Suppressor macrophage (primary cell): ENCODE measurements around the gene SMG9.
A peak's percentile ranks its signal among the peaks of the same experiment; 100 is the strongest.

Experiments used
- DNase-seq, 4 experiments: peaks; one replicate each; pipeline ENCODE4 v3.0.0-alpha.2; 2020 to 2022

The SMG9 gene

DNA sequence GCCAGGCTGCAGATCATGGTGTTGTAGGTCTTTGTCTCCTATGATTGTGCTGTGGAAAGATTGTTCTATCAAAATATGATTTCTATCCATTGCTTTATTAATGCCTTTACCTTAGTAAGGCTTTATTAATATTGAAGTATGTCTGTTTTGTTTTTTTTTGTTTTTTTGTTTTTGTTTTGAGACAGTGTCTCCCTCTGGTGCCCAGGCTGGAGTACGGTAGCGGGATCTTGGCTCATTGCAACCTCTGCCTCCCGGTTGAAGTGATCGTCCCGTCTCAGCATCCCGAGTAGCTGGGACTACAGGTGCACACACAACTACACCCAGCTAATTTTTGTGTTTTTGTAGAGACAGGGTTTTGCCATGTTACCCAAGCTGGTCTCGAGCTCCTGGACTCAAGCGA lies 31.2 kb downstream of the SMG9 start:
- peak; percentile 30 to 63 (median 54) for DNase-seq

DNA sequence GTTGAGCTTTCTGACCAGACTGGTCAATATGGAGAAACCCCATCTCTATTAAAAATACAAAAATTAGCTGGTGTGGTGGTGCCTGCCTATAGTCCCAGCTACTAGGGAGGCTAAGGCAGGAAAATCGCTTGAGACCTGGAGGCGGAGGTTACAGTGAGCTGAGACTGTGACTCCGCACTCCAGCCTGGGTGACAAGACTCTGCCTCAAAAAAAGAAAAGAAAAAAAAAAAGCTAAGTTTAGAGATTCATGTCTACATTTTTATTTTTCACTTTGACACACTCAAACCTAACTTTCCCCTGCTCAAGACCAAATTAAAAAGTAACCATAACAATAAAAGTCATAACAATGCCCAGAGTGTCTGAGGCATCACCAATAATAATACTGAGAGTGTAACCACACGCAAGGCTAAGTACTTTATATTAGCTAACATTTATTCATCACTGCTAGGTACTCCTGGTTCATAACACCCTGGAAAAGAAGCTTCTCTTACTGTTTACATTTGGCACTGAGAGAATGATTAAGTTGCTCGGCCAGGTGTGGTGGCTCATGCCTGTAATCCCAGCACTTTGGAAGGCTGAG lies 33.2 kb downstream of the SMG9 start:
- DNase-seq: no peak

DNA sequence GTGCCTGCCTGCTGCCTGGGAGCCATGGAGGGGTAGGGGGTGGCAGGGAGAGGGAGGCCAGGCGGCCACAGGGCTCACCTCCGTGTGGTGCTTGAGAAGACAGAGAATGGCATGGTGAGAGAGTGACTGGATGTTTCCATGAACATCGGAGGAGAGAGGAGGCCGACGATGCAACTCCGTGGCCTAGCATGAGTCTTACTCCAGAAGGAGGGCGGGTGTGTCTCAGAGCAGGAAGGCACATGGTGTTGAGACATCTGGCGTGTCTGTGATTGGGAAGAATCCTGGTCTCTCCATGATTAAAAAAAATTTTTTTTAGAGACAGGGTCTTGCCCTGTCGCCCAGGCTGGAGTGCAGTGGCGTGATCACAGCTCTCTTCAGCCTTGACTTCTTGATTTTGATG lies 33.8 kb downstream of the SMG9 start:
- DNase-seq: peak; percentile 20 to 61 (median 50)

DNA sequence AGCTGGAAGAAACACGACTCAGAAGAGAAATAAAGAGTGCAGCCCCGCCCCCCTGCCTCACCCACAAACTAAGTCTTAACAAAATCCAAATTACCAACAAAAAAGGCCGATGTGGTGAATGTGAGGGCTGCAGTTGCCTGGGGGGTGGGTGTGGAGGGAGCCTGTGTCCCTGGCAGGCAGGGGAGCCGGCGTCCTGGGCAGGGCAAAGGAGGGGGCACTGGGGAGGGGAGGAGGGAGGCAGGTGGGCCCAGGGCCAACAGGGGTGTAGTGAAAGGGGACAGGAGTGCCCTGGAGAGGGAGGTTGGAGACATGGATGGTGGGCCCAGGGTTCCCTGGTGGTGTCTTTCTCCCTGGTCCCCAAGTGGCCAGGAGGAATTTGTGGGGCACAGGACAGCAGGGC lies 34.8 kb downstream of the SMG9 start:
- no peak for DNase-seq

GRCh38 chr19:43719378-43719868 lies 35.3 kb downstream of the SMG9 start:
- no peak for DNase-seq

DNA sequence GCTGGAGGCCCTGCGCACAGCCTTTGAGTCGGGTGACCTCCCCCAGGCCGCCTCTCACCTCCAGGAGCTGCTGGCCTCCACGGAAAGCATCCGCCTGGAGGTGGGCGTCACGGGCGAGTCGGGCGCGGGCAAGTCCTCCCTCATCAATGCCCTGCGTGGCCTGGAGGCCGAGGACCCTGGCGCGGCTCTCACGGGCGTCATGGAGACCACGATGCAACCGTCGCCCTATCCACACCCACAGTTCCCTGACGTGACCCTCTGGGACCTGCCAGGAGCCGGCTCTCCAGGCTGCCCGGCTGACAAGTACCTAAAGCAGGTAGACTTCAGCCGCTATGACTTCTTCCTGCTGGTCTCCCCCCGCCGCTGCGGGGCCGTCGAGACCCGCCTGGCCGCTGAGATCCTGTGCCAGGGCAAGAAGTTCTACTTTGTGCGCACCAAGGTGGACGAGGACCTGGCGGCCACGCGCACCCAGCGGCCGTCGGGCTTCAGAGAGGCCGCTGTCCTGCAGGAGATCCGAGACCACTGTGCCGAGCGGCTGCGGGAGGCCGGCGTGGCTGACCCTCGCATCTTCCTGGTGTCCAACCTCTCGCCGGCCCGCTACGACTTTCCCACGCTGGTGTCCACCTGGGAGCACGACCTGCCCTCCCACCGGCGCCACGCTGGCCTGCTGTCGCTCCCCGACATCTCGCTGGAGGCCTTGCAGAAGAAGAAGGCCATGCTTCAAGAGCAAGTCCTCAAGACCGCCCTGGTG lies 36.0 kb downstream of the SMG9 start:
- no peak for DNase-seq

DNA sequence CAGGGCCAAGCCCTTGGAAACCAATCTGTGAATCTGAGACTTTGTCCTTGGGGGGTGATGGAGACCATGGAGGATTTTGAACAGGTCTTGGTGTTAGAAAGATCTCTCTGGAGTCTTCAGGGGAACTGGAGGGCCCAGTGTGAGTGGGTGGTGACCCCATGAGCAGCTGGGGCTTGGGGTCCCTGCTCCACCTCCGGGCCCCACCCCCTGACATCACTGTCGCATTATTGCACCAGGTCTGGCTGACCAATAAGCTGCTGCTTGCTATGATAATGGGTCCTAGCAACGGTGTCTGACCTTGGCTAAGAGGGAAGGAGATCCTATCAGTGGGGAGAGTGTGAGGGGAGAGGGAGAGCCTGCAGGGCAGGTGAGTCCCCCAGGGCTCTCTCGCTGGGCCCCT lies 39.0 kb downstream of the SMG9 start, which contains the start of gene IRGC:
IRGC (plus strand) TSS at position 301 of the 400 bp plus-strand sequence. CDS start 2,483 bp downstream, outside the sequence.
- no peak for DNase-seq

GRCh38 chr19:43713208-43713607 lies 41.6 kb downstream of the SMG9 start:
- DNase-seq: no peak

- no peak for DNase-seq
Observed at GRCh38 chr19:43711751-43712355, 42.9 kb downstream of the SMG9 start.

- DNase-seq: no peak
Observed at GRCh38 chr19:43708716-43709115, 46.0 kb downstream of the SMG9 start.

GRCh38 chr19:43707158-43707712 lies 47.5 kb downstream of the SMG9 start:
- no peak for DNase-seq

DNA sequence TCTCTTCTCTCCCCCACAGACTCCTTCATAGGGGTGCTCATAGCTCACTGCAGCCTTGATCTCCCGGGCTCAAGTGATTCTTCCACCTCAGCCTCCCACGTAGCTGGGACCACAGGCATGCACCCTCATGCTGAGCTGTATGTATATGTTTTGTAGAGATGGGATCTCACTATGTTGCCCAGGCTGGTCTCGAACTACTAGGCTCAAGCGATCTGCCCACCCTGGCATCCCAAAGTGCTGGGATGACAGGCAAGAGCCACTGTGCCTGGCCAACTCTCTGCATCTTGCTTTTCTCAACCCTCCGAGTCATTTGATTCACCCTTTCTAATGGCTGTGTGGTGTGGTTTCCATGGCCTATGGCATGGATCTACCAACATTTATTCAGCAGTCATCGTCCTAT lies 49.0 kb downstream of the SMG9 start:
- DNase-seq: no peak

- no peak for DNase-seq
Observed at GRCh38 chr19:43704002-43704705, 50.6 kb downstream of the SMG9 start.

DNA sequence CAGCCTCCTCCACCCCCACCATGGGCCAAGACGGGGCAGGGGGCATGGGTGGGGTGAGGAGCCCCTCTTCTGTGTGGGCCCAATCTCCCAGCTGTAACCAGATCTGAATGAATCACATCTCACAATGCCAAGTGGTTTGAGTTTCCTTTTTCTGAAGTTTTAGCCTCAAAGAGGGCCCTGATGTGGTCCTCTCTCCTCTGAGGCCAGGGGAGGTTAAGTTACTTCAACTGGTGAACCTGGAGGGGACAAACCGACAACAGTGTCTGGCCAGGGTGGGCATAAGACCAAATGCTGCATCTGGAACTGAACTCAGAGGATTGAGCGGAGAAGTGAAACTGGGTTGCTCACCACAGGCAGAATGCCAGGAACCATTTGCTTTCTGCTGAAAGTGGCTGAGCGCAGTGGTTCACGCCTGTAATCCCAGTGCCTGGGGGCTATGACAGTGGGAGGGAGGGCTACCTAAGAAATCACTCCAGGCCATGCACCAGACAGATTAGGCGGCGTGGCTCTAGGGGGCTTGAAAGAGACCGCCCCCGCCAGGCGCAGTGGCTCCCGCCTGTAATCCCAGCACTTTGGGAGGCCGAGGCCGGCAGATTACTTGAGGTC lies 54.3 kb downstream of the SMG9 start:
- peak; percentile 75 to 85 (median 82) for DNase-seq

DNA sequence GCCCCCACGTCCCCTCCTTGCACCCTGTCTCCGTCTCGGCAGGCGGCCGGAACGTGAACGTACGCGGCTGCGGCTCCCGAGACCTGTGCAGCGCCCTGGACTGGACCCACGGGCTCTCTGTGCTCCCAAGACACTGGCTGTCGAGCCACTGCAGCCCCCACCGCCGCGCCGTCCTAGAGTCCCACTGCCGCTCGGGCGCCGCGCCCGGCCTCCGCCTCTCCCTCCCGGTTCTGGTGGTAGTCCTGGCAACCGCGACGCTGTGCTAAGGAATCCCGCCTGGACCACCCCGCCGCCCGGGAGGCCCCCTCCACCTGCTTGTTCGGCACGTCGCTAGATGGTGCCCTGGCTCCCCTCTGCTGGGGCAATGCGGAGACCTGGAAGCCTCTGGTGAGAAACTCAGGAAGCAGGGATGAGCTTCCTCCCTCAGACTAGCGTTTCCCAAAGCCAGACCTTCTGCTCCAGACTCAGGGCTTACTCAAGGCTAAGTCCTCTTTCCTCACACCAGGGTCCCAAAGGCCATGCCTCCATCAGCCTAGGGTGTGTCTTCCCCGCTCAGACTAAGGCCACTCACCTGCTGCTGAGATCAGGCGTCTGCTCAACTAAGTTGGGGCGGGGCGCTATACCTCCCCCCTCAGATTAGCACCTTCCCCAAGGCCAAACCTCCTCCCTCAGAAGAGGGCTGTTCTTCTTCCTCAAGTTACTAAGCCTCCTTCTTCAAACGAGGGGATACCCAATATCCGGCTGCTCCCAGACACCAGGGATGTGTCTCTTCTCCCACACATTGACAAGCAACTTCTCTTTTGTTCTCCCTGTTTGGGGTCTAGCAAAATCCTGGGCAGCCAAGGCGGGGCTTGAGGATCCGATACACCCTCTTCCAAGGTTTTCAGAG lies 55.0 kb downstream of the SMG9 start:
- peak; percentile 57 to 75 (median 68) for DNase-seq

GRCh38 chr19:43697295-43697694 lies 57.5 kb downstream of the SMG9 start:
- DNase-seq: no peak

DNA sequence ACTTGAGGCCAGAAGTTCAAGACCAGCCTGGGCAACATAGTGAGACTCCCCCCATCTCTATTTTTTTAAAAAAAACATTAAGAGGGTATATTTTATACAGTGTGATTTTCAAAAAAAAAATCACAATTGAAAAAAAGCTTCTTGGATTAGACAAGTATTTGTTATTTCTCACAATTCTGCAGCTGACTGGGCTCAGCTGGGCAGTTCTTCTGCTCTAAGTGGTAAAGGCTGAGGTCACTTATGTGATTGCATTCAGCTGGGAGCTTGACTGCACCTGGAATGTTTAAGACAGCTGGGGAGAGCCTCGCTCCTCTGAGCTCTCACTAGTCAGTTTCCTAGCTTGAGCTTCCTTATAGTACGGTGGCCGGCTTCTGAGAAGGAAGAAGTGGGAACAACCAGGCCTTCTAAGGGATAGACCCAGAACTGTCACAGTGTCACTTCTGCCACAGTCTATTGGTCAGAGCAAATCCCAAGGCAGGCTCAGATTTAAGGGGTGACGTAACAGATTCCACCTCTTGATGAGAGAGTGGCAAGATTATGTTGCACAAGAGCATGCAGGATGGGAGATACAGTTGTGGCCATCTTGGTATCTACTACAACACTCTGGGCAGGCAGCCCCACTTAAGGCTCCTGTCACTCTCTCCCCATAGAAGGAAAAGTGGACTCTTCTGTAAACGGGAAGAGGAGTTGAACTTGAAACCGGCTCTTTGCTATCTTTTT lies 58.6 kb downstream of the SMG9 start:
- peak in 2 of 4 experiments; percentile 20 to 30 for DNase-seq

DNA sequence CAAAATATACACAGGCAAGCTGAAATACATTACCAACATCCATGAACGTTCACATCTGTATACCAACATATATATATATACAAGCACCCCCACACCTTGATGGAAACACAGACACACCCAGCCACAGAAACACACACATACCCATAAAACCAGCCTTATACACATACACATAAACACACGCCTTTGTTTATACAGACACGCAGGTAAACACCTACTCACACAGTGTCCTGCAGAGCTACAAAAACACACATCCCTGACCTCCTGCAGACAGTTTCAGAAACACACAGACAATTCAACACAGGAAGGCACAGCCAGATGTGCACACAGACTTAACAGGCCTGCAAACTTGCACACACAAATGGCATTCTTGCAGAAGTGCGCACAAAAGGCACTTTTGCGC lies 60.2 kb downstream of the SMG9 start:
- DNase-seq: no peak

GRCh38 chr19:43692877-43693276 lies 61.9 kb downstream of the SMG9 start:
- DNase-seq: peak in 3 of 4 experiments; percentile 39 to 90 (median 90)

DNA sequence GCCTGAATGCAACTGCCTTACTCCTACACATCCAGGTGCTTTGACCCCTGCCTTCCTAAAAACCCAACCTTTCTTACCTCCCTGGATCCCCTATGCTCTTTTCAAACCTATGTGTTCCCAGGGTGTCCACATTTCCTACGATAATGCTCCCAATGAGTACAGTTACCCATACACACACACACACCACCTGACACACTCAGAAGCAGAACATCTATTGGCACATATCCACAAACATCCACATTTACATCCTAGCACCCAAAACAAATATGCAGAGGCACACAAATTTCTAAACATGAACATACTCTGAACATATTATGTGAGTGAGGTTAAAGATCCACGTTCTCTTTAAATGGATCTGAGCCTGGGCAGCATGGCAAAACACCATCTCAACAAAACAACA lies 62.4 kb downstream of the SMG9 start:
- DNase-seq: peak in 3 of 4 experiments; percentile 37 to 56 (median 55)
